CD4-positive, alpha-beta T cell treated with Interleukin-4 for 1 hour (primary cell): ENCODE results near the gene ABCB8.
A peak's percentile ranks its signal among the peaks of the same experiment; 100 is the strongest.

ENCODE experiments used
- DNase-seq, 2 donors: peaks; one replicate each; pipeline ENCODE4 v3.0.0-alpha.2; 2020 to 2022

ABCB8 gene

GRCh38 chr7:151076863-151077704, 48.8 kb downstream of the ABCB8 start:
- DNase-seq, result no peak

- DNase-seq, result no peak
These were observed 49.5 kb downstream of the ABCB8 start for GRCh38 chr7:151077705-151078232.

GRCh38 chr7:151078233-151079040, 50.2 kb downstream of the ABCB8 start:
- DNase-seq, result no peak

- no peak for DNase-seq
These were observed 51.1 kb downstream of the ABCB8 start for GRCh38 chr7:151079199-151079910.

GRCh38 chr7:151080067-151080521, 51.8 kb downstream of the ABCB8 start:
- no peak for DNase-seq

- DNase-seq, result peak; percentile 90 to 92
These were observed 52.4 kb downstream of the ABCB8 start, which contains the start of gene FASTK for GRCh38 chr7:151080522-151081169. Gene FASTK (minus strand): TSS chr7:151080809. CDS start chr7:151080766, 43 bp downstream.

- no peak for DNase-seq
These were observed 53.2 kb downstream of the ABCB8 start for GRCh38 chr7:151081170-151082101.

- DNase-seq, result no peak
These were observed 54.2 kb downstream of the ABCB8 start for GRCh38 chr7:151082141-151083070.

GRCh38 chr7:151083071-151083823, 55.0 kb downstream of the ABCB8 start, which contains the start of gene TMUB1:
Gene TMUB1 (minus strand): TSS chr7:151083493. CDS start chr7:151082563, 930 bp downstream.
- DNase-seq, result peak; percentile 89 to 90

- DNase-seq, result no peak
These were observed 55.5 kb downstream of the ABCB8 start for GRCh38 chr7:151083824-151084160.

- DNase-seq, result no peak
These were observed 57.1 kb downstream of the ABCB8 start for GRCh38 chr7:151085329-151085690.

GRCh38 chr7:151085691-151086620, 57.7 kb downstream of the ABCB8 start, which contains the start of gene AGAP3:
Gene AGAP3 (plus strand): TSS chr7:151086475. CDS start chr7:151086742, 267 bp downstream.
- peak; percentile 57 to 64 for DNase-seq

GRCh38 chr7:151086802-151087244, 58.6 kb downstream of the ABCB8 start:
- no peak for DNase-seq

GRCh38 chr7:151087245-151088018, 59.2 kb downstream of the ABCB8 start:
- DNase-seq, result peak; percentile 30 to 47

- DNase-seq, result no peak
These were observed 60.0 kb downstream of the ABCB8 start for GRCh38 chr7:151088019-151088855.
